ES-I3 (cell line): ENCODE results near the gene PGA3.
"Not testable (repeated sequence)": the region's sequence is repeated elsewhere in the genome, so short reads cannot be mapped to it uniquely, and the experiment has no call there.

Experiments
- H3K36me3 ChIP-seq: 2 replicates; pipeline ENCODE4 v1.6.1; 2013; ENCODE audit warnings: mild to moderate bottlenecking, low read length, control low read depth, moderate library complexity; ENCODE audit not compliant: insufficient read depth
- H3K4me1 ChIP-seq: 2 replicates; pipeline ENCODE4 v1.6.1; 2013; ENCODE audit warnings: mild to moderate bottlenecking, control low read depth, low read length; ENCODE audit not compliant: insufficient read depth
- H3K9ac ChIP-seq: 2 replicates; pipeline ENCODE4 v1.6.1; 2013; ENCODE audit warnings: low read depth, mild to moderate bottlenecking, low read length, moderate library complexity
- H3K9me3 ChIP-seq: 2 replicates; pipeline ENCODE4 v1.6.1; 2013; ENCODE audit warnings: mild to moderate bottlenecking, low read length, moderate library complexity; ENCODE audit not compliant: control insufficient read depth, insufficient read depth

The PGA3 gene

GRCh38 chr11:61164606-61165424 is 38.5 kb upstream of the PGA3 start:
- Histone ChIP-seq H3K9ac (no peak overlapping the region), H3K36me3 (no peaks in the 10 kb centered on the region), H3K9me3 (peaks cover 3% of the 10 kb centered on the region; the same call in 1 of the 2 replicates), H3K4me1 (peaks cover 6% of the 10 kb centered on the region)

- not testable (repeated sequence) for H3K36me3 ChIP-seq, H3K9ac ChIP-seq, H3K4me1 ChIP-seq, H3K9me3 ChIP-seq
These were observed 37.5 kb upstream of the PGA3 start for GRCh38 chr11:61165785-61166184.

GRCh38 chr11:61166331-61166730 is 37.0 kb upstream of the PGA3 start:
- H3K9ac ChIP-seq, H3K4me1 ChIP-seq, H3K9me3 ChIP-seq, H3K36me3 ChIP-seq: not testable (repeated sequence)

GRCh38 chr11:61168042-61168688 is 35.1 kb upstream of the PGA3 start:
- Histone ChIP-seq H3K4me1 (no peaks in the 10 kb centered on the region), H3K9ac (no peak overlapping the region), H3K36me3 (no peaks in the 10 kb centered on the region), H3K9me3 (peaks cover 3% of the 10 kb centered on the region; the same call in 1 of the 2 replicates)

GRCh38 chr11:61168800-61169199 is 34.5 kb upstream of the PGA3 start:
- no peaks in the 10 kb centered on the region for H3K36me3 ChIP-seq
- H3K9ac ChIP-seq: no peak overlapping the region
- no peaks in the 10 kb centered on the region for H3K4me1 ChIP-seq
- peaks cover 3% of the 10 kb centered on the region; the same call in 1 of the 2 replicates for H3K9me3 ChIP-seq

- H3K9me3 ChIP-seq: peaks cover 3% of the 10 kb centered on the region; the same call in 1 of the 2 replicates
- no peaks in the 10 kb centered on the region for H3K4me1 ChIP-seq
- no peaks in the 10 kb centered on the region for H3K36me3 ChIP-seq
- no peak overlapping the region for H3K9ac ChIP-seq
These were observed 32.7 kb upstream of the PGA3 start for GRCh38 chr11:61170566-61170965.

- H3K4me1 ChIP-seq: no peaks in the 10 kb centered on the region
- no peaks in the 10 kb centered on the region for H3K36me3 ChIP-seq
- H3K9me3 ChIP-seq: peaks cover 3% of the 10 kb centered on the region; the same call in 1 of the 2 replicates
- H3K9ac ChIP-seq: no peak overlapping the region
These were observed 31.4 kb upstream of the PGA3 start for GRCh38 chr11:61171907-61172306.

- no peak overlapping the region for H3K9ac ChIP-seq
- no peaks in the 10 kb centered on the region for H3K36me3 ChIP-seq
- H3K4me1 ChIP-seq: no peaks in the 10 kb centered on the region
- H3K9me3 ChIP-seq: peaks cover 1% of the 10 kb centered on the region; the same call in 1 of the 2 replicates
These were observed 31.0 kb upstream of the PGA3 start for GRCh38 chr11:61172356-61172755.

GRCh38 chr11:61172888-61173287 is 30.4 kb upstream of the PGA3 start:
- no peaks in the 10 kb centered on the region for H3K36me3 ChIP-seq
- H3K9ac ChIP-seq: no peak overlapping the region
- no peaks in the 10 kb centered on the region for H3K4me1 ChIP-seq

GRCh38 chr11:61173456-61173855 is 29.9 kb upstream of the PGA3 start:
- H3K9ac ChIP-seq: no peak overlapping the region
- H3K36me3 ChIP-seq: no peaks in the 10 kb centered on the region
- no peaks in the 10 kb centered on the region for H3K4me1 ChIP-seq

More at GRCh38 chr11:61172888-61173287, 30.4 kb upstream of the PGA3 start:
- H3K9me3 ChIP-seq: no peaks in the 10 kb centered on the region

GRCh38 chr11:61174273-61174672 is 29.0 kb upstream of the PGA3 start:
- H3K9me3 ChIP-seq: no peaks in the 10 kb centered on the region
- no peaks in the 10 kb centered on the region for H3K36me3 ChIP-seq
- no peak overlapping the region for H3K9ac ChIP-seq
- H3K4me1 ChIP-seq: no peaks in the 10 kb centered on the region

More at GRCh38 chr11:61173456-61173855, 29.9 kb upstream of the PGA3 start:
- no peaks in the 10 kb centered on the region for H3K9me3 ChIP-seq

- Histone ChIP-seq H3K9me3 (no peaks in the 10 kb centered on the region), H3K9ac (no peak overlapping the region), H3K36me3 (no peaks in the 10 kb centered on the region), H3K4me1 (no peaks in the 10 kb centered on the region)
These were observed 28.4 kb upstream of the PGA3 start for GRCh38 chr11:61174949-61175348.

- H3K4me1 ChIP-seq: no peaks in the 10 kb centered on the region
- H3K36me3 ChIP-seq: no peaks in the 10 kb centered on the region
- no peaks in the 10 kb centered on the region for H3K9me3 ChIP-seq
- no peak overlapping the region for H3K9ac ChIP-seq
These were observed 26.9 kb upstream of the PGA3 start for GRCh38 chr11:61176446-61176845.

GRCh38 chr11:61180205-61180604 is 23.1 kb upstream of the PGA3 start:
- not testable (repeated sequence) for H3K9me3 ChIP-seq, H3K9ac ChIP-seq, H3K36me3 ChIP-seq, H3K4me1 ChIP-seq

- Histone ChIP-seq H3K9me3 (no peaks in the 10 kb centered on the region), H3K9ac (no peak overlapping the region), H3K36me3 (no peaks in the 10 kb centered on the region), H3K4me1 (no peaks in the 10 kb centered on the region)
These were observed 21.8 kb upstream of the PGA3 start for GRCh38 chr11:61181489-61181888.
